D721Med (cell line): Measurements from ENCODE around the gene TRAPPC14.
"Not testable (repeated sequence)": the region's sequence is repeated elsewhere in the genome, so short reads cannot be mapped to it uniquely, and the experiment has no call there.

ENCODE experiments used
- DNase-seq: peaks from one replicate; pipeline ENCODE4 v3.0.0; 2011; ENCODE audit warnings: low spot score; ENCODE audit not compliant: insufficient read length
- FAIRE-seq: peaks from 2 replicates; lab custom pipeline; 2011; peaks lifted over from hg19 to GRCh38; lab: Jason Lieb, UNC
- TF ChIP-seq, protein P1 (sequence below): IDR thresholded peaks from 2 replicates; pipeline ENCODE4 v1.5.1; 2012; ENCODE audit warnings: mild to moderate bottlenecking, control low read depth; ENCODE audit not compliant: insufficient read depth; ENCODE audit errors: missing control alignments

TRAPPC14 gene

DNA sequence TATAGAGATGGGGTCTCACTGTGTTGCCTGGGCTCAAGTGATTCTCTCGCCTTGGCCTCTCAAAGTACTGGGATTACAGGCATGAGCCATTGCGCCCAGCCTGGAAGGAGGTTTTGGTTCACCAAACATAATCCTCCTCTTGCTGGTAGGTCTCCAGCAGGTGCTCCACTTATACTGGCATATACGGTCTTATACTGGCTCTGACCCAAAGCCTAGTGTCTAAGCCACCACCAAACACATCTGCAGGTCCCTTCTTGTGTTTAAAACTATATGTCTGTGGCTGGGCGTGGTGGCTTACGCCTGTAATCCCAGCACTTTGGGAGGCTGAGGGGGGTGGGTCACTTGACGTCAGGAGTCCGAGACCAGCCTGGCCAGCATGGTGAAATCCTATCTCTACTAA lies 26.4 kb downstream of the TRAPPC14 start:
- no peak for FAIRE-seq
- DNase-seq = no peak
- TF ChIP-seq, protein P1, sequence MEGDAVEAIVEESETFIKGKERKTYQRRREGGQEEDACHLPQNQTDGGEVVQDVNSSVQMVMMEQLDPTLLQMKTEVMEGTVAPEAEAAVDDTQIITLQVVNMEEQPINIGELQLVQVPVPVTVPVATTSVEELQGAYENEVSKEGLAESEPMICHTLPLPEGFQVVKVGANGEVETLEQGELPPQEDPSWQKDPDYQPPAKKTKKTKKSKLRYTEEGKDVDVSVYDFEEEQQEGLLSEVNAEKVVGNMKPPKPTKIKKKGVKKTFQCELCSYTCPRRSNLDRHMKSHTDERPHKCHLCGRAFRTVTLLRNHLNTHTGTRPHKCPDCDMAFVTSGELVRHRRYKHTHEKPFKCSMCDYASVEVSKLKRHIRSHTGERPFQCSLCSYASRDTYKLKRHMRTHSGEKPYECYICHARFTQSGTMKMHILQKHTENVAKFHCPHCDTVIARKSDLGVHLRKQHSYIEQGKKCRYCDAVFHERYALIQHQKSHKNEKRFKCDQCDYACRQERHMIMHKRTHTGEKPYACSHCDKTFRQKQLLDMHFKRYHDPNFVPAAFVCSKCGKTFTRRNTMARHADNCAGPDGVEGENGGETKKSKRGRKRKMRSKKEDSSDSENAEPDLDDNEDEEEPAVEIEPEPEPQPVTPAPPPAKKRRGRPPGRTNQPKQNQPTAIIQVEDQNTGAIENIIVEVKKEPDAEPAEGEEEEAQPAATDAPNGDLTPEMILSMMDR = no peak

DNA sequence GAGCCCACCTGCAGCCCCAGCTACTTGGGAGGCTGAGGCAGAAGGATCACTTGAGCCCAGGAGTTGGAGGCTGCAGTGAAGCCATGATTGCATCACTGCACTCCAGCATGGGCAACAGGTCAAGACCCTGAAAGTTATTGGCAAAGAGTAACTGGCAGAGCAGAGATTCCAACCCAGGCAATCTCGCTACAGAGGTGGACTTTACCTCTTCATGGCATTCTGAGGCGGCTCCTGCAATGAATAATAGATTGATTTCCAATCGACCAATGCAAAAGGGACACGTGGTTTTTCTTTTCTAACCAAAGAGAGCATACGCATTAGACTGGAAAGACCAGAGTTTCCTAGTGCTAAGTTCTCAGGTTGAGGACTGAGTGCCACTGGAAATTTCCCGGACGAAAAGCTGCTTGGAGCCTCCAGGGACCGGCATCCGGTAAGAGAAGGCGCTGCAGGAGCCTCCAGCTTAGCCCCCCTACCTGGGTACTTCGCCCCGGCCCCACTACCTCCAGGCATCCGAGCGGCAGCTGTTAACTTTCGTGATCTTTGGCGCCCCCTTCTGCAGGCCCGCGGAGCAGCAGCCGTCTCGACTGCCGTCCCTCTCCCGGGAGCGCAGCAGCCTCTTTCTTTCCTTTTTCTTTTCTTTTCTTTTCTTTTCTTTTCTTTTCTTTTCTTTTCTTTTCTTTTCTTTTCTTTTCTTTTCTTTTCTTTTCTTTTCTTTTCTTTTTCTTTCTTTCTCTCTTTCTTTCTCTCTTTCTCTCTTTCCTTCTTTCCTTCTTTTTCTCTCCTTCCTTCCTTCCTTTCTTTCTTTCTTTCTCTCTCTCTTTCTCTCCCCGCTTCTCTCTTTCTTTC lies 27.7 kb downstream of the TRAPPC14 start:
- no peak for FAIRE-seq
- no peak for DNase-seq
- TF ChIP-seq, protein P1 = peak; percentile 78

- FAIRE-seq = not testable (repeated sequence)
Observed at GRCh38 chr7:100130220-100130607, 28.3 kb downstream of the TRAPPC14 start.

DNA sequence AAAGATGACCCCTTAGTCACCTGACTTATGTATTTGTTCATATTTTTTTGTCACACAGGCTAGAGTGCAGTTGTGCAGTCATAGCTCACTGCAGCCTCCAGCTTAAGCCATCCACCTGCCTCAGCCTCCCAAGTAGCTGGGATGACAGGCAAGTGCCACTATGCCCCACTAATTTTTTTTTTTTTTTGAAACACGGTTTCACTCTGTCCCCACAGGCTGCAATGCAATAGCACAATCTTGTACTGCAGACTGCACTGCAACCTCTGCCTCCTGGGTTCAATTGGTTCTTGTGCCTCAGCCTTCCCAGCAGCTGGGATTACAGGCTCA lies 29.9 kb downstream of the TRAPPC14 start:
- FAIRE-seq = no peak
- TF ChIP-seq, protein P1 = no peak
- no peak for DNase-seq

More at GRCh38 chr7:100130220-100130607, 28.3 kb downstream of the TRAPPC14 start:
- not testable (repeated sequence) for DNase-seq

GRCh38 chr7:100127866-100128636 lies 30.5 kb downstream of the TRAPPC14 start:
- TF ChIP-seq, protein P1 = no peak
- no peak for FAIRE-seq
- DNase-seq = no peak

GRCh38 chr7:100126931-100127865 lies 31.3 kb downstream of the TRAPPC14 start, which contains the start of gene MBLAC1:
Gene MBLAC1, plus strand, starts transcription at chr7:100126967. Its CDS starts 429 bp downstream, at chr7:100127396.
- no peak for FAIRE-seq
- DNase-seq = peak; percentile 89
- TF ChIP-seq, protein P1 = no peak

DNA sequence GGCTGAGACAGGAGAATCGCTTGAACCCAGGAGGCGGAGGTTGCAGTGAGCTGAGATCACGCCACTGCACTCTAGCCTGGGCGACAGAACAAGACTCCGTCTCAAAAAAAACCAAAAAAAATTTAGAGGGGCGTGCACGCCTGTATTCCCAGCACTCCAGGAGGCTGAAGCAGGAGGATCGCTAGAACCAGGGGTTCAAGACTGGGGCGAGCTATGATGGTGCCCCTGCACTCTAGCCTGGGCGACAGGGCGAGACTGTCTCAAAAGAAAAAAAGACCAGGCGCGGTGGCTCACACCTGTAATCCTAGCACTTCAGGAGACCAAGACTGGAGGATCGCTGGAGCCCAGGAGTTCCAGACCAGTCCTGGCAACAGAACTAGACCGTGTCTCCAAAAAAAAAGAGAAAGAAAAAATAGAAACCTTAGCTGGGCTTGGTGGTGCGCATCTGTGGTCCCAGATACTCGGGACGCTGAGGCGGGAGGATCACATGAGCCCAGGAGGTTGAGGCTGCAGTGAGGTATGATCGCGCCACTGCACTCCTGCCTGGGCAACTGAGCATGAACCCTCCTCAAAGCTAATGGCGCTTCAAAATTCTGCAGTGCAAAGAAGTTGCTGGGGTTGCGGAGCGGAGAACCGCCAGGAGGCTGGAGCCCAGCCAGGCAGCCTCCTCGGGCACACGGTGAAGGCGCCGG lies 32.1 kb downstream of the TRAPPC14 start:
- TF ChIP-seq, protein P1 = no peak
- FAIRE-seq (no peak), DNase-seq (no peak)
